Adrenal gland (tissue), 12 donors: ENCODE measurements around the gene EHD1. TPM values are rescaled to one million over a fixed set of nuclear protein-coding genes. Genes with fewer than 3 reads are reported as not detected.

ENCODE experiments used
- DNase-seq, 7 donors: peaks; one replicate each; pipeline ENCODE4 v3.0.0-alpha.2; 2019 to 2020
- H3K27ac ChIP-seq, 5 donors: fragments of 200-600 bp; sonication (generic) in 4 of 5; 1 replicate in 3 of 5; 2 replicates in 2 of 5; pipeline versions ENCODE4 v1.5.1 to v1.8.0; 2016 to 2020; ENCODE audit warnings: mild to moderate bottlenecking in 1 of 5
- H3K27me3 ChIP-seq: fragments of 200-600 bp; 2 replicates; pipeline ENCODE4 v1.8.0; 2021
- H3K36me3 ChIP-seq, 2 donors: fragments of 200-600 bp; replicated peaks in 1 of 2; 1 replicate in 1 of 2; 2 replicates in 1 of 2; pipeline versions ENCODE4 v1.5.1 to v1.8.0; 2018 to 2022
- H3K4me1 ChIP-seq, 2 donors: fragments of 200-600 bp; replicated peaks in 1 of 2; 1 replicate in 1 of 2; 2 replicates in 1 of 2; pipeline versions ENCODE4 v1.5.1 to v1.8.0; 2018 to 2021
- H3K4me3 ChIP-seq, 4 donors: fragments of 200-600 bp; sonication (generic) in 3 of 4; one replicate each; pipeline ENCODE4 v1.5.1; 2016 to 2018
- H3K9me3 ChIP-seq, 3 donors: fragments of 200-600 bp; sonication (generic) in 1 of 3; replicated peaks in 1 of 3; 1 replicate in 2 of 3; 2 replicates in 1 of 3; pipeline versions ENCODE4 v1.5.1 to v1.8.0; 2016 to 2021
- POLR2A ChIP-seq, 2 donors: fragments of 450-650 bp; IDR thresholded peaks; one replicate each; pipeline ENCODE4 v1.6.1; 2017; ENCODE audit warnings: antibody characterized with exemption in 2 of 2, mild to moderate bottlenecking in 2 of 2, moderate library complexity in 1 of 2
- WGBS, 4 donors: extraction: QIAGEN DNeasy Blood & Tissue Kit in 2 of 4; methylation state at CpG; one replicate each; pipeline versions ENCODE4 v1.1.5 to v1.1.7; 2013 to 2017; 5-methylcytosine and 5-hydroxymethylcytosine counted together
- intact Hi-C, 2 donors: fragments of 100-400 bp; cut with DNase I; formaldehyde crosslinking; loops; one replicate each; pipeline versions ENCODE4 v1.14.1 to v1.15.0; 2022 to 2023
- polyA plus RNA-seq, 3 donors: library from polyadenylated mRNA; stranded (reverse); fragments of 200-250 nt in 2 of 3; fragments of 350-450 nt in 1 of 3; fragmentation: Illumina TruSeq in 1 of 3; extraction: RNeasy Lipid Tissue Mini Kit (QIAGEN cat#74804) in 1 of 3; gene quantifications; one replicate each; pipeline ENCODE4 v1.2.3, GENCODE V29; 2013 to 2014
- total RNA-seq, 9 donors: library from RNA; depleted of rRNA in 4 of 9; stranded (reverse); fragments of >200 nt in 4 of 9; fragments of 120-200 nt in 1 of 9; fragmentation: NEBNext Ultra II Directional in 1 of 9; extraction: Animal tissue kit (Norgen Biotek cat#: 25700) in 1 of 9; gene quantifications; one replicate each; pipeline versions ENCODE4 v1.1.0 to v1.2.4, GENCODE V29; 2013 to 2023
- TF ChIP-seq, protein P1 (sequence below), 6 experiments: fragments of 450-650 bp in 4 of 6; fragments of 200-600 bp in 2 of 6; sonication (generic) in 1 of 6; IDR thresholded peaks; 1 replicate in 5 of 6; 2 replicates in 1 of 6; pipeline versions ENCODE4 v1.5.1 to v1.8.0; 2016 to 2021; ENCODE audit warnings: antibody characterized with exemption in 6 of 6, mild to moderate bottlenecking in 2 of 6, moderate library complexity in 1 of 6
- donor health status: healthy with polysubstance abuse.
- donor health status: Bipolar disorder and iron deficiency.
- donor health status: DM: yes; HTN: yes; CAD: no.
- donor health status: DM: no; HTN: no; CAD: no.
- donor health status: DM: no; HTN: no; CAD: no.
- donor health status: DM: yes; HTN: yes; CAD: no.

Gene EHD1
- total and polyA plus RNA-seq, 12 donors = 14.3 to 107 (median 52.9) TPM

DNA sequence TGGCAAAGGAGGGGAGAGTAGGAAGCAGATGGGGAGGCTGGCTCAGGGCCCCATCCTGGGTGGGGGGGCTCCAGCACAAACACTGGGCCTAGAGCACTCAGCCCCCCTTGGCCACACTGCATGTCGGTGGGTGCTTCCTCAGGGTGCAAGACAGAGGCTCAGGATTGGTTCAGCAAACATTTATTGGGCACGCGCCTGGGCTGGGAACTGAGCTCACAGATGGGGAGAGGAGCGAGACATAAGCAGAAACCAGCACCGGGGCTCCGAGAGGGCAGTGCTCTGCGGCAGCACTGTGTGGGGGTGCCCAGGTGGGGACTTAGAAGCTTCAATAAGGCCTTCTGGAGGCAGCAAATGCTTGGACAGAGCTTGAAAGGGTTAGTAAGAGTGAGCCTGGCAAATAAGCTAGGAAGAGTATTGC lies 12.1 kb upstream of the EHD1 start:
- H3K9me3 ChIP-seq = no peaks in the 10 kb centered on the region
- no peak overlapping the region for H3K4me3 ChIP-seq
- TF ChIP-seq, protein P1, sequence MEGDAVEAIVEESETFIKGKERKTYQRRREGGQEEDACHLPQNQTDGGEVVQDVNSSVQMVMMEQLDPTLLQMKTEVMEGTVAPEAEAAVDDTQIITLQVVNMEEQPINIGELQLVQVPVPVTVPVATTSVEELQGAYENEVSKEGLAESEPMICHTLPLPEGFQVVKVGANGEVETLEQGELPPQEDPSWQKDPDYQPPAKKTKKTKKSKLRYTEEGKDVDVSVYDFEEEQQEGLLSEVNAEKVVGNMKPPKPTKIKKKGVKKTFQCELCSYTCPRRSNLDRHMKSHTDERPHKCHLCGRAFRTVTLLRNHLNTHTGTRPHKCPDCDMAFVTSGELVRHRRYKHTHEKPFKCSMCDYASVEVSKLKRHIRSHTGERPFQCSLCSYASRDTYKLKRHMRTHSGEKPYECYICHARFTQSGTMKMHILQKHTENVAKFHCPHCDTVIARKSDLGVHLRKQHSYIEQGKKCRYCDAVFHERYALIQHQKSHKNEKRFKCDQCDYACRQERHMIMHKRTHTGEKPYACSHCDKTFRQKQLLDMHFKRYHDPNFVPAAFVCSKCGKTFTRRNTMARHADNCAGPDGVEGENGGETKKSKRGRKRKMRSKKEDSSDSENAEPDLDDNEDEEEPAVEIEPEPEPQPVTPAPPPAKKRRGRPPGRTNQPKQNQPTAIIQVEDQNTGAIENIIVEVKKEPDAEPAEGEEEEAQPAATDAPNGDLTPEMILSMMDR (IDR thresholded peaks at IDR 0.05) = no peak
- TF ChIP-seq POLR2A (IDR thresholded peaks at IDR 0.05) = no peak
- intact Hi-C loops = loop anchor here (5.0 kb wide), 1 partner anchor 43 kb away; no protein-coding TSS in a partner anchor
- H3K36me3 ChIP-seq = no peaks in the 10 kb centered on the region
- DNase-seq = no peak
- peaks cover 4 to 15% of the 10 kb centered on the region in 2 donors for H3K4me1 ChIP-seq
- WGBS, 4 donors = 90 to 94% (median 92%) methylated on average over 4 to 7 of the region's 7 CpGs
- no peaks in the 10 kb centered on the region for H3K27me3 ChIP-seq
- no peak overlapping the region for H3K27ac ChIP-seq

DNA sequence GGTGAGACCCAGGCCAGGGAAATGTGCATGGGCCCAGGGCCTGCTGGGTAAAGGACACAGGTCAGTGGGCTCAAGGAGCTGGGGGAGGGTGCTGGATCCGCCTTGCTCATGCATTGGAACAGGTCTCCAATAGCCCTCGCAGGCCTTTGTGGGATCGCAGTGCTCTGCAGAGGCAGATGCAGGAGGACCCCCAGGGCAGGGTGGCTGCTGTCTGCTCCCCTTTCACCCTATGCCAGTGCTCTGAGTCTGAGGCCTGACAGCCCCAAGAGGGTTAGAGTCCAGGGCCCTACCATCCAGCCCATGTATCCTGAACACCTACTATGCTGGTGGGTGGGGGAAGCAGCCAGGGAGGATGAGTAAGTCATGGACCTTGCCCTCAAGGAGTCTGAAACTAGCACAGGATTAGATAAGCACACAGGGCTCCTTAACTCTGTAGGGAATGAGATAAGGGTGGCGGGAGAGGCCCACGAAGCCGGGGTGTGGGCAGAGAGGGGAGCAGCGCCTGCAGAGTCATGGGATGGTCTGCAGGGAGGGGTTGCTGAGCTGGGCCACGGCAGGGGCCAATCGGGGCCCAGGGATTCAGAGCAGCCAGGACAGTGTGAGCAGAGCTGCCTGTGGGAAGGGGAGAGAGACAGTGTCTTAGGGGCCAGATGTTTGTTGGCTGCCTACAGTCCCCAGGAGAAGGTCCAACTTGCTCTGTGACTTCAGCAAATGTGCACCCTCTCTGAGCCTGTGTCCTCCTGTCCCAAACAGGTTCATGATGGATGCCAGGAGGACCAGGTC lies 10.5 kb upstream of the EHD1 start:
- no peaks in the 10 kb centered on the region for H3K36me3 ChIP-seq
- H3K27me3 ChIP-seq = no peaks in the 10 kb centered on the region
- no peak for TF ChIP-seq POLR2A (IDR thresholded peaks at IDR 0.05)
- TF ChIP-seq, protein P1 (IDR thresholded peaks at IDR 0.05) = no peak
- no peak overlapping the region for H3K27ac ChIP-seq
- 50 to 64% (median 56%) methylated on average over 7 to 9 of the region's 9 CpGs for WGBS, 4 donors
- intact Hi-C loops = no loop called here
- no peak for DNase-seq
- H3K4me1 ChIP-seq = peaks cover 4 to 12% of the 10 kb centered on the region in 2 donors
- H3K9me3 ChIP-seq = no peaks in the 10 kb centered on the region
- no peak overlapping the region for H3K4me3 ChIP-seq

DNA sequence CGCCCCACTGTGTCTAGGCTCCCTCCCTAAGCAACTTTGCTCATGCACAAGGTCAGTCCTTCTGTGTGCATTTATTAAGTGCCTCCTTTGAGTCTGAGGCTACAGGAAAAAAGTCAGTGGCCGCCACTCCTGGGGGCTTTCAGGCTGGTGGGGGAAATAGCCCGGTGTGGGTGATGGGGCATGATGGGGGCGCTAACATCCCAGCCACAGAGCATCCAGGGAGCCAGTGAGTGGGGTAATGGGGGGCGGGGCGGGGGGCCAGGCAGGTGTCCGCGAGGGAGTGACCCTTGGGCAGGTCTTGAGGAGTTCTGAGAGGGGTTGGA lies 9.9 kb upstream of the EHD1 start:
- Histone ChIP-seq H3K27me3 (no peaks in the 10 kb centered on the region), H3K36me3 (no peaks in the 10 kb centered on the region)

DNA sequence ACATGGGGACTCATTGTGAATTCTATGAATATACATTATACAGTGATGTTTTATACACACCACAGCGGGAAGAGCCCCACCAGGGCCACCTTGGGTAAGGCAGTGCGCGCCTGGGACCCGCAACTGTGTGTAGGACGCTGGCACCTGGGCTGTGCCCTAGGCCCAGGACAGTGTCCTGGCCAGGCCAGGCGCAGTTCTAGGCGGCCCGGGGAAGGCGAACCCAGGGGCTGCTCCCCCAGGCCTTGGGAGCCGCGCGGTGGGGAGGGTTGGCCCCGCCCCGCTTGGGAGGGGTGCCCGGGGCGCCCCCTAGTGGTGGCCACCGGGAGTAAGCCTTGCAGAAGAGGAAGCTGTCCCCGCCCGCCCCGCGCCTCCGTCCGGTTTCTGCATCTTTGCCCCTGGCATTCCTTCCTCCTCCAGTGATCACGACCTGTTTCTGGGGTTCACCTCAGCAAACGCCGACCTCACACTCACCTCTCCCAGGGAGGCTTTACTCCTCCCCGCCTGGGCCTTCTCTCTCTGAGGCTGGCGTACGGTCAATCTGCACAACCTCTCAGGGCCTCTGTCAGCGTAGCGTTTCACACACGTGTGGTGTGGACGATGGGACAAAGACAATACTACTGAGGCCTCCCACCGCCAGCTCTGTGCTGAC lies 9.5 kb upstream of the EHD1 start:
- peak overlapping the region in 1 of 5 donors; percentile 48 for H3K27ac ChIP-seq
- intact Hi-C loops = no loop called here
- no peaks in the 10 kb centered on the region for H3K36me3 ChIP-seq
- no peak for TF ChIP-seq POLR2A (IDR thresholded peaks at IDR 0.05)
- TF ChIP-seq, protein P1 (IDR thresholded peaks at IDR 0.05) = peak; percentile 86 to 99 (median 94)
- H3K9me3 ChIP-seq = no peaks in the 10 kb centered on the region
- WGBS, 4 donors = 7 to 22% (median 12%) methylated on average over 15 to 33 of the region's 34 CpGs
- DNase-seq = peak; percentile 67 to 86 (median 79)
- H3K27me3 ChIP-seq = no peaks in the 10 kb centered on the region
- H3K4me1 ChIP-seq = peaks cover 4 to 11% of the 10 kb centered on the region in 2 donors
- H3K4me3 ChIP-seq = peak overlapping the region in 1 of 4 donors; percentile 34

More for the DNA sequence above, 9.9 kb upstream of the EHD1 start:
- intact Hi-C loops = no loop called here
- peaks cover 4 to 11% of the 10 kb centered on the region in 2 donors for H3K4me1 ChIP-seq
- TF ChIP-seq, protein P1 (IDR thresholded peaks at IDR 0.05) = no peak
- no peak for TF ChIP-seq POLR2A (IDR thresholded peaks at IDR 0.05)
- no peaks in the 10 kb centered on the region for H3K9me3 ChIP-seq
- peak overlapping the region in 1 of 4 donors; percentile 34 for H3K4me3 ChIP-seq
- no peak for DNase-seq
- 57 to 74% (median 63%) methylated on average over 5 to 8 of the region's 8 CpGs for WGBS, 4 donors
- no peak overlapping the region for H3K27ac ChIP-seq
